T-helper 22 cell (primary cell): ENCODE data around the gene SGCD.
"Not testable (repeated sequence)": the region's sequence is repeated elsewhere in the genome, so short reads cannot be mapped to it uniquely, and the experiment has no call there.

Source experiments
- DNase-seq: peaks from one replicate; pipeline ENCODE4 v3.0.0-alpha.2; 2020; ENCODE audit warnings: low read depth

The SGCD gene

GRCh38 chr5:156582193-156582598, 255.2 kb downstream of the SGCD start:
- no peak for DNase-seq

- DNase-seq, result no peak
Observed at GRCh38 chr5:156584871-156585270, 257.9 kb downstream of the SGCD start.

GRCh38 chr5:156585999-156586398, 259.0 kb downstream of the SGCD start:
- DNase-seq, result no peak

GRCh38 chr5:156587012-156587411, 260.0 kb downstream of the SGCD start:
- no peak for DNase-seq

GRCh38 chr5:156588306-156588705, 261.3 kb downstream of the SGCD start:
- no peak for DNase-seq

GRCh38 chr5:156589104-156589945, 262.4 kb downstream of the SGCD start:
- no peak for DNase-seq

GRCh38 chr5:156589946-156590216, 262.9 kb downstream of the SGCD start:
- DNase-seq, result no peak

- no peak for DNase-seq
Observed at GRCh38 chr5:156590978-156591377, 264.0 kb downstream of the SGCD start.

- DNase-seq, result no peak
Observed at GRCh38 chr5:156591631-156592030, 264.7 kb downstream of the SGCD start.

GRCh38 chr5:156593546-156593945, 266.6 kb downstream of the SGCD start:
- no peak for DNase-seq

GRCh38 chr5:156594406-156594805, 267.4 kb downstream of the SGCD start:
- no peak for DNase-seq

GRCh38 chr5:156595132-156595787, 268.3 kb downstream of the SGCD start:
- DNase-seq, result no peak

- no peak for DNase-seq
Observed at GRCh38 chr5:156597276-156597675, 270.3 kb downstream of the SGCD start.

GRCh38 chr5:156598964-156599363, 272.0 kb downstream of the SGCD start:
- no peak for DNase-seq

GRCh38 chr5:156610582-156610981, 283.6 kb downstream of the SGCD start:
- not testable (repeated sequence) for DNase-seq

- no peak for DNase-seq
Observed at GRCh38 chr5:156615901-156616300, 288.9 kb downstream of the SGCD start.

GRCh38 chr5:156617426-156617825, 290.5 kb downstream of the SGCD start:
- no peak for DNase-seq

GRCh38 chr5:156618601-156619000, 291.6 kb downstream of the SGCD start:
- no peak for DNase-seq

GRCh38 chr5:156621719-156622118, 294.8 kb downstream of the SGCD start:
- no peak for DNase-seq

GRCh38 chr5:156623381-156624040, 296.5 kb downstream of the SGCD start:
- DNase-seq, result no peak

- no peak for DNase-seq
Observed at GRCh38 chr5:156624686-156625085, 297.7 kb downstream of the SGCD start.

GRCh38 chr5:156628421-156628820, 301.5 kb downstream of the SGCD start:
- no peak for DNase-seq

GRCh38 chr5:156631005-156631404, 304.0 kb downstream of the SGCD start:
- no peak for DNase-seq
